Spleen (tissue), 7 donors: ENCODE results near the gene AMBRA1.

Experiments
- POLR2A ChIP-seq, 3 donors: fragments of 450-650 bp; IDR thresholded peaks; one replicate each; pipeline ENCODE4 v1.5.1; 2017; ENCODE audit warnings: antibody characterized with exemption in 3 of 3, mild to moderate bottlenecking in 1 of 3
- POLR2AphosphoS5 ChIP-seq, 3 donors: sonication (generic); formaldehyde crosslinking; IDR thresholded peaks; one replicate each; pipeline ENCODE4 v1.5.1; 2017; ENCODE audit warnings: antibody characterized with exemption in 3 of 3
- TF ChIP-seq, protein P1 (sequence below), 11 experiments: fragments of 200-600 bp in 7 of 11; fragments of 450-650 bp in 4 of 11; sonication (generic) in 4 of 11; IDR thresholded peaks in 8 of 11; conservative IDR thresholded peaks in 3 of 11; 1 replicate in 7 of 11; 2 replicates in 4 of 11; pipeline versions ENCODE4 v1.4.0 to v1.8.0; 2016 to 2021; ENCODE audit warnings: antibody characterized with exemption in 11 of 11, inconsistent platforms in 4 of 11, mild to moderate bottlenecking in 1 of 11
- donor health status: DM: no; HTN: no; CAD: no; lungs with moderate emphysema.
- donor health status: DM: no; HTN: no; CAD: no.
- donor health status: DM: no; HTN: no; CAD: no.

DNA sequence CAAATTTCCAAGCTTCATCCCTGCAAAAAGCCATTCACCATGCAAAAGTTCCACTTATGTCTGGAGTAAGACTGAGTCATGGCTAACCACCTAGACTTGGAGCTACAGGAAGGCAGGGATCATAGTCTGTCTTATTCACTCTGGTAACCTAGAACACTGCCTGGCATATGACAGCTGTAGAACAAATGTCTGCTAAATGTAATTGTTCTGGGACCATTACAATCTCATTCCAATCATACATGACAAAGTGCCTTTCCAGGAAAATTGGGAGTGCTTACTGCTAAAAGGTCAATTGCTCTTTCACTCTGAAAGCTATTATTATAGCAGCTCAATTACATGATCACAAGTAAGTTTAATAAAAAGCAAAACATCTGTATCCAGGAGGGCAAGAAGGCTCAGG is 103.2 kb downstream of the AMBRA1 start:
- TF ChIP-seq, protein P1, sequence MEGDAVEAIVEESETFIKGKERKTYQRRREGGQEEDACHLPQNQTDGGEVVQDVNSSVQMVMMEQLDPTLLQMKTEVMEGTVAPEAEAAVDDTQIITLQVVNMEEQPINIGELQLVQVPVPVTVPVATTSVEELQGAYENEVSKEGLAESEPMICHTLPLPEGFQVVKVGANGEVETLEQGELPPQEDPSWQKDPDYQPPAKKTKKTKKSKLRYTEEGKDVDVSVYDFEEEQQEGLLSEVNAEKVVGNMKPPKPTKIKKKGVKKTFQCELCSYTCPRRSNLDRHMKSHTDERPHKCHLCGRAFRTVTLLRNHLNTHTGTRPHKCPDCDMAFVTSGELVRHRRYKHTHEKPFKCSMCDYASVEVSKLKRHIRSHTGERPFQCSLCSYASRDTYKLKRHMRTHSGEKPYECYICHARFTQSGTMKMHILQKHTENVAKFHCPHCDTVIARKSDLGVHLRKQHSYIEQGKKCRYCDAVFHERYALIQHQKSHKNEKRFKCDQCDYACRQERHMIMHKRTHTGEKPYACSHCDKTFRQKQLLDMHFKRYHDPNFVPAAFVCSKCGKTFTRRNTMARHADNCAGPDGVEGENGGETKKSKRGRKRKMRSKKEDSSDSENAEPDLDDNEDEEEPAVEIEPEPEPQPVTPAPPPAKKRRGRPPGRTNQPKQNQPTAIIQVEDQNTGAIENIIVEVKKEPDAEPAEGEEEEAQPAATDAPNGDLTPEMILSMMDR (IDR thresholded peaks at IDR 0.05 in 8 of 11, conservative IDR thresholded peaks at IDR 0.05 in 3 of 11), result no peak
- no peak for TF ChIP-seq POLR2AphosphoS5 (IDR thresholded peaks at IDR 0.05)
- TF ChIP-seq POLR2A (IDR thresholded peaks at IDR 0.05), result no peak
